Subcutaneous adipose tissue (tissue), 4 donors: ENCODE results near the gene ELMO1. TPM values are rescaled to one million over a fixed set of nuclear protein-coding genes. Genes with fewer than 3 reads are reported as not detected.

Experiments
- CTCF ChIP-seq: fragments of 450-650 bp; IDR thresholded peaks from one replicate; pipeline ENCODE4 v1.5.1; 2016; ENCODE audit warnings: low read depth, mild to moderate bottlenecking, control low read depth, antibody characterized with exemption, moderate library complexity
- total RNA-seq, 4 donors: library from RNA; depleted of rRNA; stranded (reverse); fragments of >200 nt; gene quantifications; one replicate each; pipeline ENCODE4 v1.1.0, GENCODE V29; 2016

Gene ELMO1
- total RNA-seq, 4 donors from 2014 or later, result 97.1 to 129 (median 126) TPM

DNA sequence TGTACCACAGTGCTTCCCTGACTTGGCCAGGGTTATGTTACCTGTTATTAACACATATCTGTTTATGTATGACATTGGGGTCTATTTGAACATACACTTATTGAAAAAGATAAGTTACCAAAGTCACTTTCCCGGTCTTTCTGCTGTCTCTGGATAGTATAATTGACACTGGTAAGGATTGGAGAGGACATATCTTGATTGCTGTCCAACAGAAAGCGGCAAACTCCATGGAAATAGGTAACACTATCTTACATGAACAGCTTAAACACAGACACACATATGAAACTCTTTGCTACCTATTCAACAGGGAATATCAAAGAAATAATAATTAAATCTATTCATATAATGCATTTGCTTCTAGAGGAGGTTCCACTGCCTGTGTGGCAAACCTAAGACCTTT lies 441.9 kb downstream of the ELMO1 start:
- no peak for TF ChIP-seq CTCF

DNA sequence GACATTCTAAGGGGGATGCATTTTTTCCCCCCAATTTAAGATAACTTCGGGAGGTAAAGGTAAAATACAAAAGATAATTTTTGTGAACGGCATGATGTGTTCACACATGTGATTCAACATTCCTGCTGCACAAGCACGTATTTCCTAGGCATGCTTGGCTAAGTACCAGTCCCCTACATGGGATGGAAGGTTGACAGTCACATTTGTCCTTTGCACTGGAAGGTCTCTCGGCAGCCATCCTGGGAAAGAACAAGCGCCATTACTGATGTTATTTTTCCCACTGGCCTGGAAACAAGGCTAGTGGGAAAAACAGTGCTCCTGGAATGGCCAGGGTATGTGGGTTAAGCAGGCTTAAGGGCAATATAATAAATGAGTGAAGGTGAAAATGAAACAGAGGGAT lies 448.2 kb downstream of the ELMO1 start:
- no peak for TF ChIP-seq CTCF

DNA sequence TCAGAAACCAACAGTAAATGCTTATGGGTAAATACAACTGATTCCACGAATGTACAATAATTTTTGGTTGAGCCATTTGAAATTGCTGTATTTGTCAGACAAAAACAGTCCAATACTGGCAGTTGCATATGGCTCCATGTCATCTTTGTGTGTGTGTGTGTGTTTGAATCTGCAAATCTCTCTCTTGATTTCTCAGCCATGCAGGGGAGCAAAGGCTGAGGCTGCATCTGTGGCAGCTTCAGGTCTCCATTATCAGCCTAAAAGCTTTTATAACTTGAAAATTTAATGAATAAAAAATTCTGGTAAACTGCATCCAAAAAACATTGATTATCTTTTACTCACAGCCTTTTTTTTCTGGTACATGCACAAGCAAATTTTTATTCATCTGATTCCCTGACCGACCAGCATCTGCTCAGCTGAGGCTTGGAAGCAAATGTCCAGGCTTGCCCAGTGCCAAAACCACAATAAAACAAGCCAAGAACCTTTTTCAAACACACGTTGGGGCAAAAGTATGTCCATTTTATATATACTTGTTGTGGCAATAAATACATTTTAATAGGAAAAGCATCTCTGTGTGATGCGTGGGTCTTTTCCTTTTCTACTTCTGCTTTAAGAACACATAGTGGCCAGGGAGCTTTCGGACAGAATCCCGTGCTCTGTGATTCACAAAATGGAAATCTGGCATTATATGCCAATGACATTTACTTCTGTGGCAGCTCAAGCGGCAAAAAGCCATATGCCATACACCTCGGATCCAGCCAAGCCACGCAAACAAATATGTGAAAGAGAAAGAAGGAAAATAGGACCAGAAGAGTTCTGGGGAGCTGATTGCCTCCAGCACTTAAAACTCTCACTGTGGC lies 448.8 kb downstream of the ELMO1 start:
- TF ChIP-seq CTCF, result no peak

DNA sequence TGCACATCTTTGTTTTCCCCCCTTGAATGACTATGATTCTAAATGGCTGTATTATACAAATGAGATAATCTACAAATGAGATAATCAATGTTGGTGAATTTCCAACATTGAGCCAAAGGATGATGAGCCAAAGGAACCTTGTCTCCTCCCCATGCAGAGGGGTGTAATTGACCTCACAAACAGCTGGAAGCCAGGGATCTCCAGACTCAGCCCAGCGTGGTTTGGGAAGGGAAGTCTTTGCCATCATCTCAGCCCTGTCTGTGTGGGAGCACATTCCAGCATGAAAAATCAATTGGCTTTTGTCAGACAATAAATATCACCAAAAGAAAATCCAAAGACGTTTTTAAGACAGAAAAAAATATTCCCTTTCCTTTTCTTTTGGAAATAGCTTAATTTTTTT lies 452.9 kb downstream of the ELMO1 start:
- TF ChIP-seq CTCF, result no peak

GRCh38 chr7:36994456-36995112 lies 454.1 kb downstream of the ELMO1 start:
- TF ChIP-seq CTCF, result no peak

DNA sequence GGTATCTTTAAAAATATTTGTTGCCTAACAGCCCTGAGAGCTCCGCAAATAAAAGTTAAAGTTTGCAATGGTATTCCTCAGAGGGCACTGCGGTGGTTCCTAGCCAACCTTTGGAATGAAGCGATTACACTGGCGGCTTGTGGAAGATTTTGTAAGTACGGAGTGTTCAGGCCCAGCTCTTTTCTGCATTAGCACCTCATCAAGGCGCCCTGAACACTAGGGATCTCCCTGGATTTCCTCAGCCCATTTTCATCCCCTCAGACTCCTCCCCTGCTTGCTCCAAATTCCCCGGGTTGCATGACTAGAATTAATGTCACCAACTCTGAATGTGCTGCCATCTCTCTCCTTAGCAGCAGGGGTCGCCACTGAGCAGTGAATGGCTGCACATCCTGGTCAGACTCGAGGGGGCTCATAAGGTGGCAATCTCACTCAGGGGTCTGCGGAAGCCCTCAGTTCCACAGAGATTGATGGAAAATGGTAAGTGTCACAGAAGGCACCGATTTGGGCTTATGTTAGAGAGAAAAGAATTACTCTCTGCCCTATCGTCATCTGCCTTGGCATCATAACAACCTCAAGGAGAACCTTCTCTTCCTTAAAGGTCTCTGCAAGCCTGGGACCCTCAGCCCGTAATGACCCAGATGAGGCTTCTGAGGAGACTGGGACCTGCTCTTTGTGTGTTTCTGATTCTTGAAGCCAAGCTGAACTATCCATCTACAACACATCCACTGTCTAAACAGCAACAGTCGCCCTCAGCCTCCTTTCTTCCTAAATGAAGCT lies 461.5 kb downstream of the ELMO1 start:
- TF ChIP-seq CTCF, result no peak

- no peak for TF ChIP-seq CTCF
Observed at GRCh38 chr7:36986511-36986933, 462.1 kb downstream of the ELMO1 start.
